H1 (cell line): ENCODE data around the gene FAM136A. TPM values are rescaled to one million over a fixed set of nuclear protein-coding genes. Genes with fewer than 3 reads are reported as not detected.

Experiments
- RFX5 ChIP-seq: IDR thresholded peaks from 2 replicates; pipeline ENCODE4 v1.6.1; 2011; ENCODE audit warnings: low read depth, low read length, improper control_type of control experiment, borderline replicate concordance
- polyA plus RNA-seq, 7 experiments: library from polyadenylated mRNA; depleted of rRNA in 3 of 7; stranded (reverse) in 5 of 7; unstranded in 2 of 7; fragments of >200 nt in 5 of 7; fragments of 200-250 nt in 2 of 7; gene quantifications; 1 replicate in 5 of 7; 2 replicates in 1 of 7; 4 replicates in 1 of 7; pipeline versions ENCODE4 v1.2.1 to v1.2.3, GENCODE V29; 2011 to 2013; ENCODE audit warnings: missing spikeins in 2 of 7, mixed read lengths in 2 of 7
- total RNA-seq: library from RNA; stranded (reverse); fragmentation: NEBNext Ultra II Directional; extraction: Animal tissue kit (Norgen Biotek cat#: 25700); gene quantifications from 2 replicates; pipeline ENCODE4 v1.2.1, GENCODE V29; 2021

Gene FAM136A
- total and polyA plus RNA-seq, 2 of the 8 experiments (the other 6 are each of a cell fraction or from before 2014, with no cell fraction given) = 58.2 to 122 TPM

DNA sequence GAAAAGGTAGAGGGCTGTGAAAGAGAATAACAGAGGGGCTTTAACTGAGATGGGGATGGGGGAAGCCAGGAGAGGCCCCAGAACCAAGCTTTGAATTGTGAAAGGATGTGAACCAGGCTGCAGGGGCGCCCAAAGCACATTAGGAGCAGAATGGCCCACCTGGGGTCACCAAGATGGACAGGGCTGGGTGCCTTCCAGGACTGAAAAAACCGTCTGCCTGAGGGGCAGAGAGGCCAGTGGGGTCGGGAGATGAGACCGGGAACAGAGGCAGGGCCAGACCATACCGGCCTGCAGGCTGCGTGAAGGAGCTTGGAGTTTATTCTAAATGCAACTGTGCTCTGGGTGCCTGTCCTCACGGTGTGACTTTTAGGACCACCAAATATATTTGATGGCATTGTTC is 29.1 kb upstream of the FAM136A start (continued):
- TF ChIP-seq RFX5 = no peak
